Endodermal cell (in vitro differentiated cells): ENCODE data around the gene ZNF627. TPM values are rescaled to one million over a fixed set of nuclear protein-coding genes. Genes with fewer than 3 reads are reported as not detected.

Experiments used
- DNase-seq: peaks from one replicate; pipeline ENCODE4 v3.0.0-alpha.2; 2017
- H3K27ac ChIP-seq: 2 replicates; pipeline ENCODE4 v1.5.1; 2013; ENCODE audit warnings: mild to moderate bottlenecking, low read depth, low read length, moderate library complexity
- H3K27me3 ChIP-seq: 2 replicates; pipeline ENCODE4 v1.6.1; 2013; ENCODE audit warnings: mild to moderate bottlenecking, low read length, moderate library complexity; ENCODE audit not compliant: insufficient read depth, control insufficient read depth, poor library complexity, severe bottlenecking
- H3K36me3 ChIP-seq: 2 replicates; pipeline ENCODE4 v1.7.0; 2013; ENCODE audit warnings: mild to moderate bottlenecking, low read length, moderate library complexity; ENCODE audit not compliant: control insufficient read depth, insufficient read depth
- H3K4me1 ChIP-seq: one replicate; pipeline ENCODE4 v1.7.0; 2013; ENCODE audit warnings: low read length; ENCODE audit not compliant: control insufficient read depth, insufficient read depth
- H3K4me3 ChIP-seq: 2 replicates; pipeline ENCODE4 v1.5.1; 2013; ENCODE audit warnings: mild to moderate bottlenecking, low read length, moderate library complexity
- H3K9ac ChIP-seq: 2 replicates; pipeline ENCODE4 v1.6.1; 2013; ENCODE audit warnings: mild to moderate bottlenecking, low read length, moderate library complexity; ENCODE audit not compliant: poor library complexity, severe bottlenecking; ENCODE audit errors: extremely low read depth
- H3K9me3 ChIP-seq: 2 replicates; pipeline ENCODE4 v1.6.1; 2013; ENCODE audit warnings: mild to moderate bottlenecking, low read length, moderate library complexity; ENCODE audit not compliant: control insufficient read depth
- H3K27ac Mint-ChIP-seq: 2 replicates; pipeline ENCODE4 v1.8.0; 2020; ENCODE audit warnings: mixed read lengths
- H3K27me3 Mint-ChIP-seq: 2 replicates; pipeline ENCODE4 v1.8.0; 2021; ENCODE audit warnings: mild to moderate bottlenecking, mixed read lengths; ENCODE audit not compliant: insufficient read depth
- H3K36me3 Mint-ChIP-seq: 2 replicates; pipeline ENCODE4 v1.8.0; 2020; ENCODE audit warnings: low read depth, mixed read lengths
- H3K4me1 Mint-ChIP-seq: 2 replicates; pipeline ENCODE4 v1.8.0; 2020; ENCODE audit warnings: mixed read lengths
- H3K4me3 Mint-ChIP-seq: 2 replicates; pipeline ENCODE4 v1.8.0; 2020; ENCODE audit warnings: mild to moderate bottlenecking, moderate library complexity, mixed read lengths
- H3K9me3 Mint-ChIP-seq: 2 replicates; pipeline ENCODE4 v1.8.0; 2020; ENCODE audit warnings: mild to moderate bottlenecking, mixed read lengths
- CTCF ChIP-seq: fragments of 200-600 bp; sonication (generic); conservative IDR thresholded peaks from 2 replicates; pipeline ENCODE4 v1.5.0; 2021; ENCODE audit warnings: antibody characterized with exemption, mild to moderate bottlenecking
- WGBS, 2 experiments: methylation state at CpG; one replicate each; pipeline versions ENCODE4 v1.1.5 to v1.1.7; 2013; ENCODE audit warnings: missing lambda C conversion rate in 2 of 2, mixed read lengths in 1 of 2; ENCODE audit not compliant: insufficient coverage in 1 of 2, insufficient read length in 1 of 2; 5-methylcytosine and 5-hydroxymethylcytosine counted together
- total RNA-seq, 2 donors: library from RNA; stranded (reverse); fragmentation: NEBNext Ultra II Directional in 1 of 2; extraction: Animal tissue kit (Norgen Biotek cat#: 25700) in 1 of 2; gene quantifications; 2 replicates in 1 of 2; 3 replicates in 1 of 2; pipeline ENCODE4 v1.2.1, GENCODE V29; 2021

Gene ZNF627
- total RNA-seq, 2 donors from 2014 or later: 22.0 to 30.5 TPM

GRCh38 chr19:11662278-11662677 is 65.0 kb downstream of the ZNF627 start:
- no peak overlapping the region for H3K4me3 ChIP-seq
- H3K9me3 ChIP-seq: peaks cover 26% of the 10 kb centered on the region
- no peak for DNase-seq
- no peaks in the 10 kb centered on the region for H3K4me1 Mint-ChIP-seq
- peaks cover 2% of the 10 kb centered on the region for H3K4me1 ChIP-seq
- H3K36me3 ChIP-seq: peaks cover 8% of the 10 kb centered on the region
- no peak overlapping the region for H3K4me3 Mint-ChIP-seq
- no peaks in the 10 kb centered on the region for H3K27me3 ChIP-seq
- WGBS, 2 experiments: 97 to 99% methylated on average over 21 to 28 of the region's 30 CpGs
- TF ChIP-seq CTCF: no peak
- H3K27ac ChIP-seq: no peak overlapping the region
- no peak overlapping the region for H3K27ac Mint-ChIP-seq
- peaks cover 8% of the 10 kb centered on the region for H3K36me3 Mint-ChIP-seq
- peaks cover 30% of the 10 kb centered on the region for H3K9me3 Mint-ChIP-seq
- H3K27me3 Mint-ChIP-seq: no peaks in the 10 kb centered on the region
- H3K9ac ChIP-seq: no peak overlapping the region

- Histone ChIP-seq H3K27ac (no peak overlapping the region), H3K4me3 (no peak overlapping the region), H3K9ac (no peak overlapping the region), H3K4me1 (no peaks in the 10 kb centered on the region), H3K36me3 (peaks cover 8% of the 10 kb centered on the region), H3K27me3 (no peaks in the 10 kb centered on the region), H3K9me3 (peaks cover 17% of the 10 kb centered on the region)
- TF ChIP-seq CTCF: no peak
- Mint-ChIP-seq H3K36me3 (peaks cover 8% of the 10 kb centered on the region), H3K9me3 (peaks cover 22% of the 10 kb centered on the region), H3K27me3 (no peaks in the 10 kb centered on the region), H3K4me3 (no peak overlapping the region), H3K4me1 (no peaks in the 10 kb centered on the region), H3K27ac (no peak overlapping the region)
- WGBS, 2 experiments: 93 to 96% methylated on average over 6 to 8 of the region's 8 CpGs
- no peak for DNase-seq
These were observed 65.9 kb downstream of the ZNF627 start for GRCh38 chr19:11663181-11663591.

Other genes with a start within 250 kb of the ZNF627 start
- gene PLPPR2, start 242.1 kb upstream of the ZNF627 start, total RNA-seq: 1 to 10 TPM; 3.1 to 6.8 TPM
- gene SWSAP1, start 222.8 kb upstream of the ZNF627 start, total RNA-seq: 1 to 10 TPM; 2.2 to 2.8 TPM
- gene EPOR, start 213.2 kb upstream of the ZNF627 start, total RNA-seq: 10 to 100 TPM; 27.0 to 39.5 TPM
- 100 to 1,000 TPM; 125 to 131 TPM for gene RGL3, start 178.2 kb upstream of the ZNF627 start, total RNA-seq
- 1 to 10 TPM in 1 of 2 donors, under 1 TPM in 1; 0.88 to 2.4 TPM for gene ODAD3, start 162.4 kb upstream of the ZNF627 start, total RNA-seq
- gene PRKCSH, start 161.8 kb upstream of the ZNF627 start, total RNA-seq: 100 to 1,000 TPM; 454 to 459 TPM
- under 1 TPM in 1 of 2 donors, not detected in 1; 0.55 TPM for gene ELAVL3, start 116.4 kb upstream of the ZNF627 start, total RNA-seq
- gene ZNF653, start 91.6 kb upstream of the ZNF627 start, total RNA-seq: 10 to 100 TPM; 12.3 to 12.6 TPM
- gene ECSIT, start 68.3 kb upstream of the ZNF627 start, total RNA-seq: 10 to 100 TPM; 24.7 to 26.2 TPM
- gene CNN1, start 58.6 kb upstream of the ZNF627 start, total RNA-seq: 10 to 100 TPM; 12.8 to 16.2 TPM
- 10 to 100 TPM; 62.6 to 68.7 TPM for gene ELOF1, start 38.3 kb upstream of the ZNF627 start, total RNA-seq
- gene ACP5, start 19.8 kb upstream of the ZNF627 start, total RNA-seq: 1 to 10 TPM; 2.1 to 3.8 TPM
- 10 to 100 TPM in 1 of 2 donors, 1 to 10 TPM in 1; 9.5 to 10.6 TPM for gene ZNF823, start 141.5 kb downstream of the ZNF627 start, total RNA-seq
- 1 to 10 TPM; 2.2 to 4.4 TPM for gene ZNF441, start 169.5 kb downstream of the ZNF627 start, total RNA-seq
- gene ZNF491, start 201.0 kb downstream of the ZNF627 start, total RNA-seq: 1 to 10 TPM in 1 of 2 donors, under 1 TPM in 1; 0.90 to 2.1 TPM
- 10 to 100 TPM; 11.2 to 14.0 TPM for gene ZNF440, start 216.8 kb downstream of the ZNF627 start, total RNA-seq